Epidermal melanocyte (primary cell): ENCODE results near the gene EIF4E2.
"Not testable (repeated sequence)": the region's sequence is repeated elsewhere in the genome, so short reads cannot be mapped to it uniquely, and the experiment has no call there.

Source experiments
- DNase-seq: peaks from one replicate; pipeline ENCODE4 v3.0.0; 2011; ENCODE audit warnings: low spot score; ENCODE audit not compliant: insufficient read length

EIF4E2 gene

GRCh38 chr2:232521959-232522622 lies 28.4 kb upstream of the EIF4E2 start:
- DNase-seq = peak; percentile 66

GRCh38 chr2:232522623-232523401 lies 27.7 kb upstream of the EIF4E2 start:
- DNase-seq = no peak

- no peak for DNase-seq
Observed at GRCh38 chr2:232523402-232523681, 27.1 kb upstream of the EIF4E2 start.

- no peak for DNase-seq
Observed at GRCh38 chr2:232523682-232524597, 26.5 kb upstream of the EIF4E2 start.

- no peak for DNase-seq
Observed at GRCh38 chr2:232524771-232525170, 25.7 kb upstream of the EIF4E2 start.

GRCh38 chr2:232525199-232525598 lies 25.3 kb upstream of the EIF4E2 start:
- DNase-seq = no peak

- DNase-seq = no peak
Observed at GRCh38 chr2:232525791-232526371, 24.6 kb upstream of the EIF4E2 start, which contains the start of gene CHRND. Gene CHRND (plus strand): TSS chr2:232526160. CDS start chr2:232526216, 56 bp downstream.

- no peak for DNase-seq
Observed at GRCh38 chr2:232526372-232526941, 24.0 kb upstream of the EIF4E2 start.

- DNase-seq = no peak
Observed at GRCh38 chr2:232527905-232528470, 22.5 kb upstream of the EIF4E2 start.

- no peak for DNase-seq
Observed at GRCh38 chr2:232528746-232529460, 21.6 kb upstream of the EIF4E2 start.

GRCh38 chr2:232529806-232530547 lies 20.5 kb upstream of the EIF4E2 start:
- no peak for DNase-seq

GRCh38 chr2:232530626-232531260 lies 19.7 kb upstream of the EIF4E2 start:
- no peak for DNase-seq

- no peak for DNase-seq
Observed at GRCh38 chr2:232532419-232532818, 18.1 kb upstream of the EIF4E2 start.

- DNase-seq = not testable (repeated sequence)
Observed at GRCh38 chr2:232532821-232533220, 17.7 kb upstream of the EIF4E2 start.

GRCh38 chr2:232533944-232534710 lies 16.4 kb upstream of the EIF4E2 start:
- no peak for DNase-seq

GRCh38 chr2:232534940-232535651 lies 15.4 kb upstream of the EIF4E2 start:
- DNase-seq = no peak

GRCh38 chr2:232535761-232536530 lies 14.5 kb upstream of the EIF4E2 start:
- no peak for DNase-seq
